ENCODE results near the gene CD164L2.

- TF ChIP-seq CTCF (IDR thresholded peaks at IDR 0.05): no peak
- TF ChIP-seq POLR2A (IDR thresholded peaks at IDR 0.05): peak in 1 of 2 donors; percentile 73
Observed at GRCh38 chr1:27365372-27366112, 17.6 kb downstream of the CD164L2 start.

Data from adrenal gland (tissue), 5 donors.